Erythroblast (primary cell): ENCODE measurements around the gene FUT7.

Experiments
- GATA1 ChIP-seq: IDR thresholded peaks from 2 replicates; pipeline ENCODE4 v1.6.1; 2011; ENCODE audit warnings: low read depth, mild to moderate bottlenecking, control low read depth, low read length, moderate library complexity
- POLR2A ChIP-seq: IDR thresholded peaks from 2 replicates; pipeline ENCODE4 v1.6.1; 2011; ENCODE audit warnings: mild to moderate bottlenecking, low read length

- TF ChIP-seq POLR2A (no peak), GATA1 (no peak)
Measured at GRCh38 chr9:137079401-137079787, 47.5 kb upstream of the FUT7 start.
